NCI-H69 (cell line): ENCODE data around the gene PLEKHG7.

ENCODE experiments used
- DNase-seq: peaks from one replicate; lab custom pipeline; 2025; lab: John Stamatoyannopoulos, UW

Gene PLEKHG7

GRCh38 chr12:92707926-92708325, 5.1 kb downstream of the PLEKHG7 start:
- no peak for DNase-seq

GRCh38 chr12:92715625-92716024, 12.8 kb downstream of the PLEKHG7 start:
- peak; percentile 50 for DNase-seq

- DNase-seq: peak; percentile 33
Observed at GRCh38 chr12:92717202-92717601, 14.4 kb downstream of the PLEKHG7 start.

- peak; percentile 32 for DNase-seq
Observed at GRCh38 chr12:92718483-92718990, 15.7 kb downstream of the PLEKHG7 start.

GRCh38 chr12:92719674-92720073, 16.9 kb downstream of the PLEKHG7 start:
- no peak for DNase-seq

GRCh38 chr12:92721130-92721529, 18.3 kb downstream of the PLEKHG7 start:
- no peak for DNase-seq

- DNase-seq: no peak
Observed at GRCh38 chr12:92721656-92722055, 18.9 kb downstream of the PLEKHG7 start.

- no peak for DNase-seq
Observed at GRCh38 chr12:92722897-92723296, 20.1 kb downstream of the PLEKHG7 start.

GRCh38 chr12:92726850-92727249, 24.1 kb downstream of the PLEKHG7 start:
- no peak for DNase-seq

- DNase-seq: no peak
Observed at GRCh38 chr12:92729773-92730305, 27.1 kb downstream of the PLEKHG7 start.

GRCh38 chr12:92730758-92731157, 28.0 kb downstream of the PLEKHG7 start:
- DNase-seq: no peak

- peak; percentile 12 for DNase-seq
Observed at GRCh38 chr12:92732216-92732615, 29.4 kb downstream of the PLEKHG7 start.

- no peak for DNase-seq
Observed at GRCh38 chr12:92732716-92733115, 29.9 kb downstream of the PLEKHG7 start.

- DNase-seq: no peak
Observed at GRCh38 chr12:92733181-92733580, 30.4 kb downstream of the PLEKHG7 start.

GRCh38 chr12:92733661-92734060, 30.9 kb downstream of the PLEKHG7 start:
- DNase-seq: no peak

GRCh38 chr12:92735131-92735721, 32.4 kb downstream of the PLEKHG7 start:
- DNase-seq: peak; percentile 79

- no peak for DNase-seq
Observed at GRCh38 chr12:92736605-92737004, 33.8 kb downstream of the PLEKHG7 start.

- DNase-seq: no peak
Observed at GRCh38 chr12:92737855-92738850, 35.4 kb downstream of the PLEKHG7 start.

- peak; percentile 13 for DNase-seq
Observed at GRCh38 chr12:92739113-92739512, 36.3 kb downstream of the PLEKHG7 start.

- no peak for DNase-seq
Observed at GRCh38 chr12:92740411-92740810, 37.6 kb downstream of the PLEKHG7 start.

- no peak for DNase-seq
Observed at GRCh38 chr12:92743026-92743425, 40.2 kb downstream of the PLEKHG7 start.

GRCh38 chr12:92745856-92746550, 43.2 kb downstream of the PLEKHG7 start:
- DNase-seq: peak; percentile 59
